CD4-positive, CD25-positive, alpha-beta regulatory T cell (primary cell): ENCODE results near the gene ATP1B1. TPM values are rescaled to one million over a fixed set of nuclear protein-coding genes. Genes with fewer than 3 reads are reported as not detected.

Experiments used
- ATAC-seq, 2 donors: fragments of 150-1000 bp; cut with Tn5 transposase; one replicate each; pipeline ENCODE4 v1.10.0; 2021; ENCODE audit warnings: low read depth in 2 of 2, moderate number of reproducible peaks in 2 of 2, moderate library complexity in 1 of 2
- DNase-seq, 3 donors: peaks; one replicate each; pipeline versions ENCODE4 v3.0.0 to v3.0.0-alpha.2; 2012 to 2022; ENCODE audit warnings: mixed read lengths in 1 of 3
- H3K27ac ChIP-seq: one replicate; pipeline ENCODE4 v1.7.0; 2013; ENCODE audit warnings: mild to moderate bottlenecking, low read length; ENCODE audit not compliant: insufficient read depth, poor library complexity, severe bottlenecking
- H3K27me3 ChIP-seq: one replicate; pipeline ENCODE4 v1.7.0; 2013; ENCODE audit warnings: low read length; ENCODE audit not compliant: control insufficient read depth, insufficient read depth
- H3K36me3 ChIP-seq: one replicate; pipeline ENCODE4 v1.7.0; 2013; ENCODE audit warnings: mild to moderate bottlenecking, low read length, moderate library complexity; ENCODE audit not compliant: control insufficient read depth, insufficient read depth
- H3K4me1 ChIP-seq: 2 replicates; pipeline ENCODE4 v1.7.0; 2013; ENCODE audit warnings: mild to moderate bottlenecking, low read length; ENCODE audit not compliant: insufficient read depth, control insufficient read depth, poor library complexity, severe bottlenecking
- H3K4me3 ChIP-seq: one replicate; pipeline ENCODE4 v1.7.0; 2013; ENCODE audit warnings: low read depth, mild to moderate bottlenecking, low read length, moderate library complexity
- H3K9me3 ChIP-seq, 2 experiments: 1 replicate in 1 of 2; 2 replicates in 1 of 2; pipeline ENCODE4 v1.7.0; 2013; ENCODE audit warnings: low read length in 2 of 2, mild to moderate bottlenecking in 1 of 2, moderate library complexity in 1 of 2; ENCODE audit not compliant: control insufficient read depth in 2 of 2
- H3K27ac Mint-ChIP-seq, 3 donors: one replicate each; pipeline ENCODE4 v1.8.0; 2020 to 2022; ENCODE audit warnings: mild to moderate bottlenecking in 3 of 3, mixed read lengths in 3 of 3, moderate library complexity in 2 of 3
- H3K27me3 Mint-ChIP-seq: one replicate; pipeline ENCODE4 v1.8.0; 2022; ENCODE audit warnings: mild to moderate bottlenecking, mixed read lengths
- H3K36me3 Mint-ChIP-seq: one replicate; pipeline ENCODE4 v1.8.0; 2020; ENCODE audit warnings: mixed read lengths
- H3K4me1 Mint-ChIP-seq, 4 donors: one replicate each; pipeline ENCODE4 v1.8.0; 2020 to 2022; ENCODE audit warnings: mixed read lengths in 4 of 4, mild to moderate bottlenecking in 1 of 4
- H3K4me3 Mint-ChIP-seq, 4 donors: one replicate each; pipeline ENCODE4 v1.8.0; 2020 to 2022; ENCODE audit warnings: mild to moderate bottlenecking in 4 of 4, mixed read lengths in 4 of 4, moderate library complexity in 3 of 4
- H3K9me3 Mint-ChIP-seq, 7 donors: one replicate each; pipeline ENCODE4 v1.8.0; 2020 to 2022; ENCODE audit warnings: mixed read lengths in 7 of 7, mild to moderate bottlenecking in 3 of 7, moderate library complexity in 2 of 7
- polyA plus RNA-seq, 4 donors: library from polyadenylated mRNA; unstranded; fragments of 300-500 nt; fragmentation: Illumina TruSeq; gene quantifications; one replicate each; pipeline ENCODE4 v1.2.3, GENCODE V29; 2021
- total RNA-seq: library from RNA; stranded (reverse); gene quantifications from one replicate; pipeline ENCODE4 v1.2.3, GENCODE V29; 2022

Gene ATP1B1
- total and polyA plus RNA-seq, 5 donors from 2014 or later = 3.1 to 25.0 (median 7.0) TPM

GRCh38 chr1:169138866-169139670, 32.6 kb downstream of the ATP1B1 start:
- Mint-ChIP-seq H3K27me3 (no peaks in the 10 kb centered on the region), H3K4me1 (peaks cover 5 to 11% (median 7%) of the 10 kb centered on the region in 4 donors), H3K27ac (no peak overlapping the region), H3K4me3 (no peak overlapping the region), H3K9me3 (no peaks in the 10 kb centered on the region), H3K36me3 (peaks cover 4% of the 10 kb centered on the region)
- H3K4me1 ChIP-seq = peaks cover 4% of the 10 kb centered on the region
- peak; percentile 60 to 70 for ATAC-seq
- H3K27me3 ChIP-seq = no peaks in the 10 kb centered on the region
- H3K36me3 ChIP-seq = no peaks in the 10 kb centered on the region
- H3K9me3 ChIP-seq = no peaks in the 10 kb centered on the region
- H3K27ac ChIP-seq = no peak overlapping the region
- DNase-seq = peak in 2 of 3 donors; percentile 6 to 68
- no peak overlapping the region for H3K4me3 ChIP-seq

GRCh38 chr1:169141356-169141755, 34.9 kb downstream of the ATP1B1 start:
- peaks cover 4% of the 10 kb centered on the region for H3K36me3 Mint-ChIP-seq
- no peaks in the 10 kb centered on the region for H3K9me3 Mint-ChIP-seq
- no peak overlapping the region for H3K4me3 ChIP-seq
- no peak overlapping the region for H3K27ac ChIP-seq
- no peak overlapping the region for H3K4me3 Mint-ChIP-seq
- no peak for DNase-seq
- no peak overlapping the region for H3K27ac Mint-ChIP-seq
- H3K4me1 Mint-ChIP-seq = peaks cover 5 to 11% (median 7%) of the 10 kb centered on the region in 4 donors
- H3K9me3 ChIP-seq = no peaks in the 10 kb centered on the region
- no peak for ATAC-seq
- H3K36me3 ChIP-seq = no peaks in the 10 kb centered on the region
- peaks cover 4% of the 10 kb centered on the region for H3K4me1 ChIP-seq
- no peaks in the 10 kb centered on the region for H3K27me3 Mint-ChIP-seq
- no peaks in the 10 kb centered on the region for H3K27me3 ChIP-seq

- DNase-seq = no peak
- no peaks in the 10 kb centered on the region for H3K27me3 Mint-ChIP-seq
- H3K9me3 Mint-ChIP-seq = no peaks in the 10 kb centered on the region
- Histone ChIP-seq H3K36me3 (no peaks in the 10 kb centered on the region), H3K4me3 (no peak overlapping the region), H3K27me3 (no peaks in the 10 kb centered on the region), H3K27ac (no peak overlapping the region), H3K9me3 (no peaks in the 10 kb centered on the region), H3K4me1 (peaks cover 4% of the 10 kb centered on the region)
- H3K27ac Mint-ChIP-seq = no peak overlapping the region
- no peak overlapping the region for H3K4me3 Mint-ChIP-seq
- no peak for ATAC-seq
- peaks cover 3% of the 10 kb centered on the region for H3K36me3 Mint-ChIP-seq
- peaks cover 5 to 11% (median 7%) of the 10 kb centered on the region in 4 donors for H3K4me1 Mint-ChIP-seq
These were observed 35.6 kb downstream of the ATP1B1 start for GRCh38 chr1:169142129-169142528.

- Histone ChIP-seq H3K9me3 (no peaks in the 10 kb centered on the region), H3K36me3 (no peaks in the 10 kb centered on the region), H3K4me3 (no peak overlapping the region), H3K27ac (no peak overlapping the region), H3K27me3 (no peaks in the 10 kb centered on the region), H3K4me1 (peaks cover 4% of the 10 kb centered on the region)
- peaks cover 5 to 11% (median 7%) of the 10 kb centered on the region in 4 donors for H3K4me1 Mint-ChIP-seq
- DNase-seq (no peak), ATAC-seq (no peak)
- H3K36me3 Mint-ChIP-seq = no peaks in the 10 kb centered on the region
- no peaks in the 10 kb centered on the region for H3K9me3 Mint-ChIP-seq
- no peak overlapping the region for H3K4me3 Mint-ChIP-seq
- no peaks in the 10 kb centered on the region for H3K27me3 Mint-ChIP-seq
- no peak overlapping the region for H3K27ac Mint-ChIP-seq
These were observed 36.9 kb downstream of the ATP1B1 start for GRCh38 chr1:169143346-169143745.

- no peak for ATAC-seq
- Histone ChIP-seq H3K27me3 (no peaks in the 10 kb centered on the region), H3K4me1 (peaks cover 4% of the 10 kb centered on the region), H3K4me3 (no peak overlapping the region), H3K36me3 (no peaks in the 10 kb centered on the region), H3K27ac (no peak overlapping the region), H3K9me3 (no peaks in the 10 kb centered on the region)
- H3K27me3 Mint-ChIP-seq = no peaks in the 10 kb centered on the region
- H3K4me3 Mint-ChIP-seq = no peak overlapping the region
- H3K9me3 Mint-ChIP-seq = no peaks in the 10 kb centered on the region
- DNase-seq = no peak
- H3K36me3 Mint-ChIP-seq = no peaks in the 10 kb centered on the region
- H3K4me1 Mint-ChIP-seq = peaks cover 4 to 7% (median 6%) of the 10 kb centered on the region in 4 donors
- H3K27ac Mint-ChIP-seq = peak overlapping the region in 1 of 3 donors; percentile 21
These were observed 37.5 kb downstream of the ATP1B1 start for GRCh38 chr1:169143984-169144383.

GRCh38 chr1:169144941-169145626, 38.6 kb downstream of the ATP1B1 start:
- Mint-ChIP-seq H3K9me3 (no peaks in the 10 kb centered on the region), H3K36me3 (no peaks in the 10 kb centered on the region), H3K27me3 (no peaks in the 10 kb centered on the region), H3K27ac (no peak overlapping the region), H3K4me3 (peak overlapping the region in 1 of 4 donors; percentile 1), H3K4me1 (peaks cover 0 to 2% (median 0%) of the 10 kb centered on the region in 4 donors)
- Histone ChIP-seq H3K27ac (no peak overlapping the region), H3K4me1 (no peaks in the 10 kb centered on the region), H3K9me3 (no peaks in the 10 kb centered on the region), H3K4me3 (no peak overlapping the region), H3K36me3 (no peaks in the 10 kb centered on the region), H3K27me3 (no peaks in the 10 kb centered on the region)
- DNase-seq = no peak
- no peak for ATAC-seq

GRCh38 chr1:169146576-169147214, 40.2 kb downstream of the ATP1B1 start:
- no peak overlapping the region for H3K4me3 Mint-ChIP-seq

More at GRCh38 chr1:169146576-169147214, 40.2 kb downstream of the ATP1B1 start:
- H3K4me1 Mint-ChIP-seq = no peaks in the 10 kb centered on the region
- H3K4me3 ChIP-seq = no peak overlapping the region
- no peaks in the 10 kb centered on the region for H3K36me3 Mint-ChIP-seq
- H3K4me1 ChIP-seq = no peaks in the 10 kb centered on the region
- no peaks in the 10 kb centered on the region for H3K27me3 Mint-ChIP-seq
- H3K27ac Mint-ChIP-seq = no peak overlapping the region
- H3K9me3 ChIP-seq = no peaks in the 10 kb centered on the region
- no peaks in the 10 kb centered on the region for H3K9me3 Mint-ChIP-seq
- ATAC-seq (no peak), DNase-seq (no peak)
- H3K36me3 ChIP-seq = no peaks in the 10 kb centered on the region
- no peaks in the 10 kb centered on the region for H3K27me3 ChIP-seq
- H3K27ac ChIP-seq = no peak overlapping the region
